ENCODE measurements around the gene KCNS3. TPM values are rescaled to one million over a fixed set of nuclear protein-coding genes. Genes with fewer than 3 reads are reported as not detected.

KCNS3 gene
- total and polyA plus RNA-seq, 8 donors, result 3.3 to 16.4 (median 6.1) TPM

DNA sequence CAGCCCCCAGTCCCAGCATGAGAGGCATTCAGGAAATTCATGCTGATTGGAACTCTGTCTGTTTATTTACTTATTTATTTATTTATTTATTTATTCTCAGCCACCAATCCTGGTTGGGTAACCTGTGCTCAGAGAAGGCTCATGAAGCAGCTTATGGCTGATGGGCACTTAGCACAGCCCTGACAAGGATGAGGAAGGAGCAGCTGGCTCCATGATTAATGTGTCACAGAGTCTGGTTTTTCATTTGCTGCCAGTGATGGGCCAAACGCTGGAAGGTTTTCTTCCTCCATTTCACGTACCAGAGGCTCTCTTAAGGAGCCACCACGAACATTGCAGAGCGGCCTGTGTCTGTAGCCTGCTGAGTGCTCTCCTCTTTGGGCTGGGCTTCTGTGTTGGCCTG is 28.3 kb upstream of the KCNS3 start:
- no peak for DNase-seq
- Histone ChIP-seq H3K4me3 (no peak overlapping the region), H3K4me1 (no peaks in the 10 kb centered on the region), H3K36me3 (no peaks in the 10 kb centered on the region), H3K9me3 (no peaks in the 10 kb centered on the region), H3K27ac (no peak overlapping the region), H3K27me3 (no peaks in the 10 kb centered on the region)
- FAIRE-seq, result no peak
- no peak for ATAC-seq
- TF ChIP-seq, protein P1, sequence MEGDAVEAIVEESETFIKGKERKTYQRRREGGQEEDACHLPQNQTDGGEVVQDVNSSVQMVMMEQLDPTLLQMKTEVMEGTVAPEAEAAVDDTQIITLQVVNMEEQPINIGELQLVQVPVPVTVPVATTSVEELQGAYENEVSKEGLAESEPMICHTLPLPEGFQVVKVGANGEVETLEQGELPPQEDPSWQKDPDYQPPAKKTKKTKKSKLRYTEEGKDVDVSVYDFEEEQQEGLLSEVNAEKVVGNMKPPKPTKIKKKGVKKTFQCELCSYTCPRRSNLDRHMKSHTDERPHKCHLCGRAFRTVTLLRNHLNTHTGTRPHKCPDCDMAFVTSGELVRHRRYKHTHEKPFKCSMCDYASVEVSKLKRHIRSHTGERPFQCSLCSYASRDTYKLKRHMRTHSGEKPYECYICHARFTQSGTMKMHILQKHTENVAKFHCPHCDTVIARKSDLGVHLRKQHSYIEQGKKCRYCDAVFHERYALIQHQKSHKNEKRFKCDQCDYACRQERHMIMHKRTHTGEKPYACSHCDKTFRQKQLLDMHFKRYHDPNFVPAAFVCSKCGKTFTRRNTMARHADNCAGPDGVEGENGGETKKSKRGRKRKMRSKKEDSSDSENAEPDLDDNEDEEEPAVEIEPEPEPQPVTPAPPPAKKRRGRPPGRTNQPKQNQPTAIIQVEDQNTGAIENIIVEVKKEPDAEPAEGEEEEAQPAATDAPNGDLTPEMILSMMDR (IDR thresholded peaks at IDR 0.05), result no peak
- intact Hi-C loops (cut with DNase I), result loop anchor here in 2 of 3 donors (5.0 to 10.0 kb wide), 3 partner anchors 302 to 535 kb away; no protein-coding TSS in a partner anchor
- 65 to 67% methylated on average over 4 of the region's 4 CpGs for WGBS, 2 donors

DNA sequence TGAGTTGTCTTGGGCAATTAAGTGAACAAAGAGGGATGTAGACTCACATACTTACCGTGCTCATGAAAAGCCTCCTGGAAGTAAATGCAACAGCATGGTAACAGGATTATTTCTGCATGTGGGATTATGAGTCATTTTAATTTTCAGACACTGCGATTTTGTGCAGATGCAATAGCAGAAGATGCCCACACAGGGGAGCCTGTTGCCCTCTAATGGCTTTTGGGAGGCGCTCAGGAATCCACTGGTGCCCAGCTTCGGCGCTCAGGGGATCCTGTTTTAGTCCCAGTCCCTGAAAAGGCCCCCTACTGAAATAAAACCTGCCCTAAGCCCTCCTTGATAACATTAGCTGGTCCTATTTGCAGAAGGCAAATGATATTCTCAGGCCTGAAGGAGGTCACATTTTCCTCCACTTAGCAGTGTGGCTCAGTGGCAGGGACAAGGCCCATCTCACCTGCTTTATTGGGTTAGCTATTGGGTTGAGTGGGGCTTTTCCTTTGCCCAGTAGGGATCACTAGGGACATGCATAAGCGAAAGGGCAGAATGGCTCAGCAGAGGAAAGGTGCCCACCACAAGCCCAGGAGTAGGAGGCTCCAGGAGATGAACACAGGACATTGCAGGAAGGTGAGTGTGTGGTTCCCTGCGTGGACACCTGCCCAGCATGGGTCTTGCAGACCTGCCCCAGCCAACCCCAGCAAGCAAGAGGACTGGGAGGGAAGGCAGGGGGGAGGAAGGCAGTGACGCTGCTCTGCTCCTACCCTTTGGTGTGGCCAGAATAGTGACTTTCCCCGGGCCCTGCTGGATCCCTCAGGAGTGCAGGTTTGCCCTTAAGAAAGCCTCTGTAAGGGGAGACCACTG is 26.5 kb upstream of the KCNS3 start:
- no peak for FAIRE-seq
- H3K4me3 ChIP-seq, result no peak overlapping the region
- H3K36me3 ChIP-seq, result no peaks in the 10 kb centered on the region
- H3K9me3 ChIP-seq, result no peaks in the 10 kb centered on the region
- intact Hi-C loops (cut with DNase I), result loop anchor here in 2 of 3 donors (5.0 to 10.0 kb wide), 3 partner anchors 300 to 533 kb away; no protein-coding TSS in a partner anchor
- TF ChIP-seq, protein P1 (IDR thresholded peaks at IDR 0.05), result peak; percentile 65 to 85 (median 82)
- 33 to 43% methylated on average over 9 of the region's 9 CpGs for WGBS, 2 donors
- DNase-seq, result peak in 5 of 6 donors; percentile 11 to 65 (median 39)
- no peaks in the 10 kb centered on the region for H3K4me1 ChIP-seq
- H3K27me3 ChIP-seq, result no peaks in the 10 kb centered on the region
- H3K27ac ChIP-seq, result no peak overlapping the region
- ATAC-seq, result peak; percentile 70 to 95 (median 93)

DNA sequence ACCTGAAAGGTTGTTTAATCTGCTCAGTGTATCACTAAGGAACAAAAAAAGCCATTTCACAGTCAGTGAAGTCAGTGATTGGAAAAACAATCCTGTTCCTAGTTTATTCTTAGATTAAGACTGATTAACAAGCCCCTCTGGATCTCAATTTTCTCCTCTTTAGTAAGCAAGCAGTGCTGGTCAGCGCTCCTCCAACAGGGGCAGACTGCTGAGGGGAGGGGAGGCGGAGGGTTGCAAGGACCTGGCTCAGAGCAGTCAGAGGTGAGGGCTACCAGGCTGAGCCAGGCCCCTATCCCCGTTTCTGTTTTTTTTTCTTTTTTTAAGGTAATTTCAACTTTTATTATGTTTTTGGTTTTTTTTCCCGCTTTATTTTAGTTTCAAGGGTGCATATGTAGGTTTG is 24.7 kb upstream of the KCNS3 start:
- H3K36me3 ChIP-seq, result no peaks in the 10 kb centered on the region
- H3K27ac ChIP-seq, result no peak overlapping the region
- H3K4me3 ChIP-seq, result no peak overlapping the region
- no peaks in the 10 kb centered on the region for H3K9me3 ChIP-seq
- WGBS, 2 donors, result 59 to 60% methylated on average over 4 of the region's 4 CpGs
- intact Hi-C loops (cut with DNase I), result loop anchor here in 2 of 3 donors (5.0 to 10.0 kb wide), 3 partner anchors 299 to 531 kb away; no protein-coding TSS in a partner anchor
- DNase-seq, result no peak
- ATAC-seq, result no peak
- no peak for FAIRE-seq
- H3K4me1 ChIP-seq, result no peaks in the 10 kb centered on the region
- no peaks in the 10 kb centered on the region for H3K27me3 ChIP-seq
- TF ChIP-seq, protein P1 (IDR thresholded peaks at IDR 0.05), result no peak

DNA sequence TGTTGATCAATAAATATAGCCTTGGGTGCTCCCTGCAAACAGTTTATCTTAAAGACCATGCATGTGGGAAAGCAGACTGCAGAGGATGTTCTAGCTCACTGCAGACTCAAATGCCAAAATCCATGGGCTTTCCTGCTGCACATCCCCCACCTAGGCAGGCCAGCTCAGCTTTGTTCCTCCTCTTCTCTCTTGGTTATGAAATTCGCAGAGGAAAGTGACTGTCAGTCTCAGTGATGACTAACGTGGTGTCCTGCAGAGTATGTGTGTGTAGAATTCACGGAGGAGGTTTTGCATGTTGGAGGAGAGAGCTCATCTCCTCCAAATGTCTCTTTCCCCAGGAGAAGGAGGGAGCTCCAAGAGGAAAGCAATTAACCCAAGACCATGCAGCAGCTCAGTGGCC is 21.4 kb upstream of the KCNS3 start:
- H3K27ac ChIP-seq, result no peak overlapping the region
- no peaks in the 10 kb centered on the region for H3K36me3 ChIP-seq
- TF ChIP-seq, protein P1 (IDR thresholded peaks at IDR 0.05), result no peak
- peaks cover 0 to 4% (median 0%) of the 10 kb centered on the region in 4 donors for H3K27me3 ChIP-seq
- FAIRE-seq (no peak), DNase-seq (no peak), ATAC-seq (no peak)
- 44 to 49% methylated on average over 3 of the region's 3 CpGs for WGBS, 2 donors
- intact Hi-C loops (cut with DNase I), result loop anchor here in 1 of 3 donors (10.0 kb wide), 2 partner anchors 298 to 528 kb away; no protein-coding TSS in a partner anchor
- no peaks in the 10 kb centered on the region for H3K9me3 ChIP-seq
- no peaks in the 10 kb centered on the region for H3K4me1 ChIP-seq
- no peak overlapping the region for H3K4me3 ChIP-seq

Data from pancreas (tissue), 10 donors.